HepG2 (cell line): Measurements from ENCODE around the gene DOP1B. TPM values are rescaled to one million over a fixed set of nuclear protein-coding genes. Genes with fewer than 3 reads are reported as not detected.

Source experiments
- ADNP ChIP-seq: sonication (generic); formaldehyde crosslinking; IDR thresholded peaks from 2 replicates; pipeline ENCODE4 v1.4.0; 2020; ENCODE audit warnings: missing genetic modification reagents
- BRCA1 ChIP-seq: sonication (generic); formaldehyde crosslinking; IDR thresholded peaks from 2 replicates; pipeline ENCODE4 v1.4.0; 2020; ENCODE audit warnings: missing genetic modification reagents
- E2F2 ChIP-seq: sonication (generic); formaldehyde crosslinking; IDR thresholded peaks from 2 replicates; pipeline ENCODE4 v1.4.0; 2020; ENCODE audit warnings: missing genetic modification reagents, borderline replicate concordance
- FOXA1 ChIP-seq, 2 experiments: fragments of 450-650 bp in 1 of 2; sonication (generic) in 1 of 2; formaldehyde crosslinking in 1 of 2; IDR thresholded peaks; 2 replicates each; pipeline versions ENCODE4 v1.4.0 to v1.6.1; 2016 to 2020; ENCODE audit warnings: missing genetic modification reagents in 1 of 2
- HDAC1 ChIP-seq: sonication (generic); formaldehyde crosslinking; IDR thresholded peaks from 2 replicates; pipeline ENCODE4 v1.5.1; 2020; ENCODE audit warnings: mild to moderate bottlenecking, missing genetic modification reagents
- KAT8 ChIP-seq: IDR thresholded peaks from 2 replicates; pipeline ENCODE4 v1.6.1; 2016; ENCODE audit warnings: missing genetic modification reagents, missing compliant biosample characterization
- MNT ChIP-seq: fragments of 450-650 bp; IDR thresholded peaks from 2 replicates; pipeline ENCODE4 v1.6.1; 2016
- MTF2 ChIP-seq: sonication (generic); formaldehyde crosslinking; IDR thresholded peaks from 2 replicates; pipeline ENCODE4 v1.5.0; 2020; ENCODE audit warnings: missing genetic modification reagents, borderline replicate concordance
- RBM39 ChIP-seq: fragments of 200-400 bp; formaldehyde crosslinking; IDR thresholded peaks from one replicate; pipeline ENCODE4 v1.6.1; 2018; ENCODE audit warnings: antibody characterized with exemption, mild to moderate bottlenecking, low read depth, low read length; ENCODE audit not compliant: poor library complexity, severe bottlenecking
- RNF219 ChIP-seq: sonication (generic); formaldehyde crosslinking; IDR thresholded peaks from 2 replicates; pipeline ENCODE4 v1.5.0; 2020; ENCODE audit warnings: mild to moderate bottlenecking, missing genetic modification reagents
- SALL1 ChIP-seq: sonication (generic); formaldehyde crosslinking; IDR thresholded peaks from 2 replicates; pipeline ENCODE4 v1.8.0; 2022; ENCODE audit warnings: mild to moderate bottlenecking, missing genetic modification reagents
- SP1 ChIP-seq, 2 experiments: fragments of 450-650 bp in 1 of 2; sonication (generic) in 1 of 2; formaldehyde crosslinking in 1 of 2; IDR thresholded peaks; 2 replicates each; pipeline versions ENCODE4 v1.4.0 to v1.6.1; 2016 to 2020; ENCODE audit warnings: missing genetic modification reagents in 1 of 2
- TMF1 ChIP-seq: sonication (generic); formaldehyde crosslinking; IDR thresholded peaks from 2 replicates; pipeline ENCODE4 v1.8.1; 2022; ENCODE audit warnings: low read depth, missing genetic modification reagents
- ZBTB46 ChIP-seq: sonication (generic); formaldehyde crosslinking; IDR thresholded peaks from 2 replicates; pipeline ENCODE4 v1.4.0; 2020; ENCODE audit warnings: mild to moderate bottlenecking, missing genetic modification reagents, borderline replicate concordance
- ZEB1 ChIP-seq: IDR thresholded peaks from 2 replicates; pipeline ENCODE4 v1.6.1; 2012; ENCODE audit warnings: mild to moderate bottlenecking, low read depth, inconsistent platforms; ENCODE audit not compliant: insufficient replicate concordance
- ZNF232 ChIP-seq: sonication (generic); formaldehyde crosslinking; IDR thresholded peaks from 2 replicates; pipeline ENCODE4 v1.4.0; 2020; ENCODE audit warnings: missing genetic modification reagents, borderline replicate concordance
- ZNF329 ChIP-seq: sonication (generic); formaldehyde crosslinking; IDR thresholded peaks from 2 replicates; pipeline ENCODE4 v1.9.0; 2021; ENCODE audit warnings: low read depth, mild to moderate bottlenecking, missing genetic modification reagents
- ZNF549 ChIP-seq: sonication (generic); formaldehyde crosslinking; IDR thresholded peaks from 2 replicates; pipeline ENCODE4 v1.5.0; 2020; ENCODE audit warnings: missing genetic modification reagents
- ZNF563 ChIP-seq: sonication (generic); formaldehyde crosslinking; IDR thresholded peaks from 2 replicates; pipeline ENCODE4 v1.8.0; 2022; ENCODE audit warnings: mild to moderate bottlenecking, moderate library complexity, missing genetic modification reagents
- ZNF674 ChIP-seq: sonication (generic); formaldehyde crosslinking; IDR thresholded peaks from 2 replicates; pipeline ENCODE4 v1.5.0; 2020; ENCODE audit warnings: low read depth, mild to moderate bottlenecking, missing genetic modification reagents
- polyA plus RNA-seq, 8 experiments: library from polyadenylated mRNA; depleted of rRNA in 3 of 8; stranded (reverse) in 7 of 8; unstranded in 1 of 8; fragments of >200 nt; fragmentation: Illumina TruSeq in 4 of 8; extraction: Trizol in 4 of 8; gene quantifications; 2 replicates each; pipeline versions ENCODE4 v1.2.1 to v1.2.3, GENCODE V29; 2011 to 2016; ENCODE audit warnings: low read depth in 4 of 8, missing spikeins in 1 of 8, mixed read lengths in 1 of 8; ENCODE audit not compliant: insufficient read depth in 1 of 8
- total RNA-seq, 5 experiments: library from RNA; depleted of rRNA; stranded (reverse); fragments of >200 nt; fragmentation: Illumina TruSeq; extraction: Trizol; gene quantifications; 2 replicates each; pipeline ENCODE4 v1.2.3, GENCODE V29; 2016; ENCODE audit warnings: low read depth in 1 of 5

DOP1B gene
- total and polyA plus RNA-seq, 2 of the 13 experiments (the other 11 are each of a cell fraction or from before 2014, with no cell fraction given) = 2.8 to 3.2 TPM

- TF ChIP-seq FOXA1 (IDR thresholded peaks at IDR 0.05) (0 out of 2 replicates have a peak, but pooled peaks have one; percentile 31), FOXA1 (CRISPR knock-in tag; IDR thresholded peaks at IDR 0.05) (peak; percentile 90), RNF219 (CRISPR knock-in tag) (no peak), ADNP (CRISPR knock-in tag) (no peak), RBM39 (no peak), E2F2 (no peak), ZNF549 (CRISPR knock-in tag) (no peak), TMF1 (no peak), SP1 (IDR thresholded peaks at IDR 0.05) (no peak), SP1 (CRISPR knock-in tag; IDR thresholded peaks at IDR 0.05) (no peak), ZNF232 (CRISPR knock-in tag) (no peak), SALL1 (0 out of 2 replicates have a peak, but pooled peaks have one; percentile 16), ZNF329 (CRISPR knock-in tag) (no peak), MNT (no peak), ZNF563 (CRISPR knock-in tag) (no peak), ZBTB46 (CRISPR knock-in tag) (no peak), BRCA1 (CRISPR knock-in tag) (no peak), MTF2 (CRISPR knock-in tag) (no peak), ZEB1 (no peak), HDAC1 (CRISPR knock-in tag) (no peak), KAT8 (CRISPR knock-in tag) (no peak), ZNF674 (CRISPR knock-in tag) (no peak)
These were observed 31.6 kb downstream of the DOP1B start (continued) for GRCh38 chr21:36188081-36188681.
